GM21737 (cell line): Measurements from ENCODE around the gene COPRS.
"Not testable (repeated sequence)": the region's sequence is repeated elsewhere in the genome, so short reads cannot be mapped to it uniquely, and the experiment has no call there.

ENCODE experiments used
- ATAC-seq: cut with Tn5 transposase; IDR thresholded peaks from one replicate; pipeline ENCODE4 v1.9.1; 2021; ENCODE audit warnings: mild to moderate bottlenecking, moderate library complexity; ENCODE audit not compliant: unreplicated experiment

The COPRS gene

DNA sequence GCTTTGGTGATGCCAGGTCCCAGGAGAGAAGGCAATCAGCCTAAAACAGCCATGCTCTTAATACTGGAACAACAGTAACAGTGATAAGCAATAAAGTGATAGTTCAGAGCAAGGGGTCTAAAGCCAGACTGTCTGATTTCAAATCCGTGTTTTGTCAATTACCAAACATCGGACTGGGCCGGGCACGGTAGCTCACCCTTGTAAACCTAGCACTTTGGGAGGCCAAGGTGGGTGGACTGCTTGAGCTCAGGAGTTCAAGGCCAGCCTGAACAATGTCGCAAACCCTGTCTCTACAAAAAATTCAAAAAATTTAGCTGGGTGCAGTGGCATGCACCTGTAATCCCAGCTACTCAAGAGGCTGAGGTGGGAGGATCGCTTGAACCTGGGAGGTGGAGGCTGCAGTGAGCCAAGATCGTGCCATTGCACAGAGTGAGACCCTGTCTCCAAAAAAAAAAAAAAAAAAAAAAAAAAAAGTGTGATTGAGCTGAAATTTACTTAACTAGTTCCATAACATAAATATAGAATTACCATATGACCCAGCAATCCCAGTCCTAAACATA is 5.1 kb downstream of the COPRS start:
- no peak for ATAC-seq

DNA sequence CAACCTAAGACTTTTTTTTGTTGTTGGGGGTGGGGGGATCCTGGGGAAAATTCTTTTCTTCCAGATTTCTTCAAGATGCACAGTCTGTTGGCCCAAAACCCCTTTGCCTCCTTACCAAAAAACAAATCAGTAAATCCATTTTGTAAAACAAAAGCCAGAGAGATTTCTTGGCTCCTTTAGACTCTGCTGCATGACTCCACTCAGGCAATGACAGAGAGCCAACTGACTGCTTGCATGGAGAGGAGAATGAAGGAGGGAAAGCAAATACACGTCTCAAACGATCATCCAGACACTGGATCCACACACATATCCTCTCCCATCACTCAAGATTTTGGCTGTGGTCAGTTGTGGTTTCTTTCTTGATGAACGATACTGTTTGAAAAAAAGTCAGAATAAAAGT is 13.8 kb downstream of the COPRS start:
- no peak for ATAC-seq

DNA sequence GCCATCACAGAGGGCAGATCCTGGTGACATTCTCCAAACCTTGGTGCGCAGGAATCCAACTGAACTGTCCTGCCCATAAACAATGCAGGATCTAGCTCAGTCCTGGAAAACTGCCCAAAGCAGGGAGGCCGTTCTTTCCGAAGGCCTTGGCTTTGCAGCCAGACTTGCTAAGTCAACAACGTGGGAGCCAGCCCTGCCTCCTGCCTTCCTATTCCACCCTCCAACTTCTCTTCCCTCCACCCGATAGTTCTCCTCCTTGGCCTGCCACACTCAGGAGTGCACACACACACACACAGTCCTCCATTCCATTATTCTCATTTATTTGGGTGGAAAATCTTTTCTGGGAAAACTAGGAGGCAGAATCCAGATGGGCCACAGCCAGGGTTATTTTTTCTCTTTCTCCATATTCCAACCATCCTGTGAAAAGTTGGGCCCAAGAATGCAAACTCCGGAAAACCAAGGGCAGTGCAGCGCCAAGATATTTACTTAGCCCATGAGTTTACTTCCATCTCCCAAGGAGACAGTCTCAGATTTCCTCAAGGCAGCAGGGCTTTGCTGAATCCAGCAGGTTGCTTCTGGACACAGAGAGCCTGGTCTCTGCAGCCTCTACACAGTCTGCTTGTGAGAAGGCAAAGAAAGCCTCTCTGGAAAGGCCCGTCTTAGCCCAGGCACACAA is 15.8 kb downstream of the COPRS start:
- ATAC-seq = no peak

DNA sequence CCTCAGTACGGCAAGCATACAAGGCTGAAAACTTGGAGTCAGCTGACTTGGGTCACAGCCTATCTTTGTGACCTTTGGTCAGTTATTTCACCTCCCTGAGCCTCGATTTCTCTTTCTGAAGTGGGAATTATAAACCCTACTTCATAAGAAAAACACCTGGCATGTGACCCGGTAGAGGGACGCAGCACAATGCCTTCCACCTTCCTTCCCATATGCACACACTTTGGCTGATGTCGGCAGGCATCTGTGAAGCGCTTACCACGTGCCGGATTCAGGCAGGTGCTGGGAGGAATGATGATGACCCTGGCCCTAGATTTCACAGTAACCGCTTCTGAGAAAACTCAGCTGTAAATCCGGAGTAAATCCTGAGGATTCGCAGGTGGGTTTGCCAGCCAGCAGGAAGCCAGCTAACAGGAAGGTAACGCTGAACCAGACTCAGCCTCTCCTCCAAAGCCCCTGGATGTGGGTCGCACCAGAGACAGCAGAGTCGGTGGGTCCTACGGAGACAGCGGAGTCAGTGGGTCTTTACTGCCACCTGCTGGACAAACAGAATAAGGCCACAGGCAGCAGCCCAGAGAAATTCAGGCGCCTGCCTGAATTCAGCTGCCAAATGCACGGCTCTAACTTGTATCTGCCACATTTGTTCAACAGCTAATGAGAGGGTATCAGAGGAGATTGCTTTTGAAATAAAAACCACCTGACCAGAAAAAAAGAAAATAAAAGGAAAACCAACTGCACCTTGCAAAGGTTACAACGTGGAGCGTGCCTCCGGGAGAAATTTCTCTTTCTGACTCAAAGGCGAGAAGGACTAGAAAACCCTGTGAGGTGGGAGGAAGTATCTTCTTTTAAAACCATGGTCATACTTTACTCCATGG is 16.6 kb downstream of the COPRS start:
- no peak for ATAC-seq

DNA sequence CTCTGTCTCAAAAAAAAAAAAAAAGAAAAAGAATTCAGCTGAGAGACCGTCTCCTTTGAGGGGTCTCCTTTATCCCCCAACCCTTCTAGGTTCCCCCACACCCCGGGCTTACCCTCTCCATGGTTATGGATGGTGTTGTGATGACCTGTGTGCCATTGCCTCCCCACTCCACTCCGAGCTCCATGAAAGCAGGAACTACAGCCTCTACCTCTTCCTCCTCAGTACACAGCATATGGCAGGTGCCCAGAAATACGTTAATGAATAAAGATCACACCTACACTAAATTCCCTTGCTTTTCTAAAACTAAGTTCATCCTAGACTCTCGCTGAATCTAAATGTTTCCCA is 17.2 kb downstream of the COPRS start:
- no peak for ATAC-seq

DNA sequence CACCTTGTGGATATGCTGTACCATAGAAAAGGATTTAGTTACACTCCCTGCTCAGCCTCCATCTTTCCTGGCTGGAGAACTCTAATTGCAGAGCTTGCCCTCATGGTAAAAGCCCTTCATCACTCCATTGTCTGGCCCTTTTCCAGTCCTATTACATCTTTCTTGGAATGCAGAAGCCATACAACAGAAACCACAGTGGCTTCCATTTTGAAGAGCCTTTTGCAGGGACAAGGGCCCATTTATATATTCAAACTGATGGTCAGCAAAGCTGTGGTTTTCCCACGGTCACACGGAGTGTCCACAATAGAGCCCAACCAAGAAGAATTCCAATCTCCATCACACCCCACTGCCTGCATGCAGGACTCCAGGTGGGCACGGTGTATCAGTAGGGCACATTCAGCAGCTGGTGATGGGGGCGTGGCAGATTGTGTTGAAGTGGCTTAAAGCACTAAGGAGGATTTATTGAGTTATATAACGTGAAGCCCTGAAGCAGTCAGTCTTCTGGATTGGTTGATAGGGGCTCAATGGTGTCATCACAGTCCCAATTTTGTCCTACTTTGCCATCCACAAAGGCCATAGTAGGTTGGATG is 20.3 kb downstream of the COPRS start:
- ATAC-seq = no peak

DNA sequence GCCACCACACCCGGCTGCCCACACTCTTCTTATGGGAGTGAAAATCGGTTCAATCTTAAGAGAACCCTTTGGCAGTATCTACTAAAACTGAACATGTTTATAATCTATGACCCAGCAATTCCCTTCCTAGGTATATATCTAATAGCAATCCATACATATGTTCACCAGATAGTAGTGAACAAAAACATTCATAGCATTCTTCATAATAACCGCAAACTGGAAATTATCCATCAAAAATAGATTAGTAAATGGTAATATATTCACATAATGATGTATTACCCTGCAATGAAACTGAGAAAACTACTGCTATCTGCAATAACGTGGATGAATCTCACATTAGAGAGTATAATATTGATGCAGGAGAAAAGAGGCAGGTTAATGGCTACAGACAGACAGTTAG is 23.1 kb downstream of the COPRS start:
- ATAC-seq = no peak

DNA sequence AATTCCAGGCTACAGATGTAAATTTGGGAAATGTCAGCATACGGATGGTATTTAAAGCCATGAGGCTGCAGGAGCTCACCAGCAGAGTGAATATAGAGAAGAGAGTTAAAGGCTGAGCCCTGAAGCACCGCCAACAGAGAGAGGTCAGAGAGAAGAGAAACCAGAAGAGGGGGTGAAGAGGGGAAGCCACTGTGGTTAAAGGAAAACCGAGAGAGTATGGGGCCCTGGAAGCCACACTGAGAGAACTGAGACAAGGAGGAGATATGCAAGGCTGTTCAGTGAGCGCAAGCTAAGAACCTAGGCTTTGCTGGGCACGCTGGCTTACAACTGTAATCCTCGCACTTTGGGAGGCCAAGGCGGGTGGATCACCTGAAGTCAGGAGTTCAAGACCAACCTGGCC is 24.6 kb downstream of the COPRS start:
- no peak for ATAC-seq

DNA sequence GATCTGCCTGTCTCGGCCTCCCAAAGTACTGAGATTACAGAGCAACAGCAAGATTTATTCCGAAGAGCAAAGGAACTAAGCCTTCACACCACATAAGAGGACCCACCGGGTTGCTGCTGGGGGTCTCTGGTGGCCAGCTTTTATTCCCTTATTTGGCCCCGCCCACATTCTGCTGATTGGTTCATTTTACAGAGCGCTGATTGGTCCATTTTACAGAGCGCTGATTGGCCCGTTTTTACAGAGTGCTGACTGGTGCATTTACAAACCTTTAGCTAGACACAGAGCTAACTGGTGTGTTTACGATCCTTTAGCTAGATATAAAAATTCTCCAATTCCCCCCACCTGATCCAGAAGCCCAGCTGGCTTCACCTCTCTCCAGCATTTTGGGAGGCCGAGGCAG is 26.3 kb downstream of the COPRS start:
- no peak for ATAC-seq

DNA sequence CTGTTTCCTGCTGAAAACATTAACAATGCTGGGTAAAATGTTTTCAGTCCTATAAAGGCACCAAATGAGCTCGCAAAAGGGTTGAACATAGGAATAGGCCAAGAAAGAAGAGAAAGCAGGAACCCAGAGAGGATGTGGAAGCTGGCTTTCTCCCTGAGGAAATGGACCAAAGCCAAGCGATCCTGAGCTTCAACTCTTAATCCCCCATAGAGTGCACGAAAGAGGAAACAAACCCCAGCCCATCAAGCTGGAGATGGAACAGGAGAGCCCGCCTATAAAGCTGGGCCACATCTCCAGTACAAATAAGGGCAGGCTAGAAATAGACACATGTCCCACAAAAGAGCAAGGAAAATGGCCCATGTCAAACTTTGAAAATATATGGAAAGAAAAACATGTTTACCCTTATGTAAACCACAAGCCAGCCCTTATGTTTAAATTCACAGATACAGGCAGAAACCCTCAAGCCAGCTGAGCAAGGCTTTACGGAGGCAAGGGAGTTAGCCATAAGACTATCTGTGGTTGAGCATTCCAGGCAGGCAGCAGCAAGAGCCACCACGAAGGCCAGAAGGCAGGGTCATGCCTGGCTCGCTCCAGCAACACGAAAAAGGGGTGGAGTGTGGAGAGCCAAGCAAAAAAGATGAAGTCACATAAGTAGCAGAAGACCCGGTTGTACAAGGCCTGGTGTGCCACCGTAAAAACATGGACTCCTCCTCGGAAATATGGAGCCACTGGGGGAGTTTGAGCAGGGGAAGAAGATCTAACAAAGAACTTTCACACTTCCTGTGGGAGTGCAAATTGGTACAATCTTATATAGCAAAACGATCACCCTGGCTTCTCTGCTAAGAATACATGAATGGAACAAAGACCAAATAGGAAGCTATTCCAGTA is 27.8 kb downstream of the COPRS start:
- ATAC-seq = no peak

DNA sequence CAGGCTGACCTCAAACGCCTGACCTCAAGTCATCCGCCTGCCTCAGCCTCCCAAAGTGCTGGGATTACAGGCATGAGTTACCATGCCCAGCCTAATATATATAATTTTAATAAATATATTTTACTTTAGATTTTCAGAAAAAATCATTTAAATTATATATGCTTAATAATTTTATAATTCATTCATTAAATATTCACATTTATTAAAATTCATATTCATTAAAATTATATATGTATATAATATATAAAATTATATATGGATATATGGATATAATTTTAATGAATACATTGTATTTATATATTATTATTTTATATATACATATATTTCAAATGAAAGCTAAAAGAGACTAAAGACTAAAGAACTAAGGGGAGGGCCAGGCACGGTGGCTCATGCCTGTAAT is 29.4 kb downstream of the COPRS start:
- ATAC-seq = no peak

DNA sequence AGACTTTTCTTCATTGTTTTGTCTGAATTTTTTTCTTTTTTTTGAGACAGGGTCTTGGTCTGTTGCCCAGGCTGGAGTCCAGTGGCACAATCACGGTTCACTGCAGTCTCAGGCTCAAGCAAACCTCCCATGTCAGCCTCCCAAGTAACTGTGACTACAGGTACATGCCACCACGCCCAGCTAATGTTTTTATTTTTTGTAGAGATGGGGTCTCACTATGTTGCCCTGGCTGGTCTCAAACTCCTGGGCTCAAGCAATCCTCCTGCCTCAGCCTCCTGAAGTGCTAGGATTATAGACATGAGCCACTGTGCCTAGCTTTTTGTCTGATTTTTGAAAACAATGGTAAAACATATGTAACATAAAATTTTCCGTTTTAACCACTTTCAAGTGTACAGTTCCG is 30.1 kb downstream of the COPRS start:
- not testable (repeated sequence) for ATAC-seq

DNA sequence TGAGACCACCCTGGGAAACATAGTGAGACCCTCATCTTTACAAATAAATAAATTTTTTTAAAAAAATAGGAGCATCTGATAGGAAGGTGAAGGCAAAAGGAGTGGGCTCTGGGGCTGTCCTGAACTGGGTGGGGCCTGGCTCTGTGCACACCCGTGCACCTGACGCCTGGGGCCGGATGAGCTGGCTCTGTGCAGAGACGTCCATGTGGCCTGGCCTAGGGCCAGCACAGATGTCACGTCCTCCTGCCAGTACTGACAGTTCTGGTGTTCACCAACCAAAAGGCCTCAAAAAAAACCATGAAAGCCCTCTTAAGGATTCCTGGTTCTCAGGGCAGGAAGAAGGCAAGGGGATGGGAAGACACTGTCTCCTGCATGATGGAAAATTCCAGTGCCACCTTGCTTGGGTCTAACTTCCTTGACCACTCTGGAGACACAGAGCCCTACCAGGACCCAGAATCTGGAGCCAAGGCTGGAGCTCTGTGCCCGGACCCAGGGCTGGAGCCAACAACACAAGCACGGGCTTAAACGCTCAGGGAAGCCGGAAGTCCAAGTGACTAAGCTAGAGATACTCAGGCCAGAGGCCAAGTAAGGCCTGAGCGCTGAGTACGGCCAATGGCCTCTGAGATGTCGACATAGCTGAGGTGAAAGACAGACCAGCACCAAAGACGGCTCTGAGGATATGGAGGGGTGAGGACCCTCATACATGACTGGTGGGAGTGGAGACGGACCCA is 32.9 kb downstream of the COPRS start:
- no peak for ATAC-seq

DNA sequence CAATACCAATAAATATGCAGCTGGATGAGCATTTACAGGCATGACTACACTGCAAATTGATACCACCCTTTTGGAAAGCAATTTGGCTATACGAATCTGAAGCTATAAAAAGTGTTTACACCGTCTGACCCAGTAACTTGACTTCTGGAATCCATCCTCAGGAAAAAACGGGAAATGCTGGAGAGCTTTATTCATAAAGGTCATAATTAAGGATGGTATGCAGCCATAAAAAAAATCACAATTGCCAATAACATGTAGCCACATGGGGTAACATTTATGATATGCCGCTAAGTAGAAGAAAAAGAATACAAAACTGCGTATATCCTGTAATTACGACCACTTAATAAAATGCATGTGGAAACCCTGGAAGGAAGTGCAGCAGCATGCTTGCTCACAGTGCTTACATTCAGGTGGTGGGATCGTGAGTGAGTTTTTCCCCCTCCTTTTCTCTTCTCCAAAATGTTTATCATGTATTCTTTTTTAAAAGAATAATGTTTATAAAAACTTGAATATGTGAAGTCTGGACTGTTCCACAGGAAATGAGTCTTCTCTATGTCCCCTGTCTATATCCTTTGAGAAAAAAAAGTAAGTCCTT is 34.2 kb downstream of the COPRS start:
- no peak for ATAC-seq

DNA sequence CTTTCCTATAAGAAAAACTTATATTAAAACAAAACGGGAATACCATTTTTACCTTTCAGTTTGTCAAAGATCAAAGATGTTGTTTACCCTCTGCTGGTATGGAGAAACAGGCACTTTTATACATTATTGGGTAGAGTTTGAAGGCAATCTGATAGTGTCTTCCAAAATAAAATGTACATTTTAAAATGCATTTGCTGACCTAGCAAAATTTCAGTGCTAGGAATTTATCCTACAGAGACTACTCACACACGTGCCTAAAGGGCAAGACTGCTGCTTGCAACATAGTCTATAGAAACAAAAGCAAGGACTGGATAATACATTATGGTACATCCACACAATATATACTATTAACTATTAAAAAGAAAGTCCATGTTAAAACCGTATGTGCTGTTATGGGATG is 36.0 kb downstream of the COPRS start:
- no peak for ATAC-seq

DNA sequence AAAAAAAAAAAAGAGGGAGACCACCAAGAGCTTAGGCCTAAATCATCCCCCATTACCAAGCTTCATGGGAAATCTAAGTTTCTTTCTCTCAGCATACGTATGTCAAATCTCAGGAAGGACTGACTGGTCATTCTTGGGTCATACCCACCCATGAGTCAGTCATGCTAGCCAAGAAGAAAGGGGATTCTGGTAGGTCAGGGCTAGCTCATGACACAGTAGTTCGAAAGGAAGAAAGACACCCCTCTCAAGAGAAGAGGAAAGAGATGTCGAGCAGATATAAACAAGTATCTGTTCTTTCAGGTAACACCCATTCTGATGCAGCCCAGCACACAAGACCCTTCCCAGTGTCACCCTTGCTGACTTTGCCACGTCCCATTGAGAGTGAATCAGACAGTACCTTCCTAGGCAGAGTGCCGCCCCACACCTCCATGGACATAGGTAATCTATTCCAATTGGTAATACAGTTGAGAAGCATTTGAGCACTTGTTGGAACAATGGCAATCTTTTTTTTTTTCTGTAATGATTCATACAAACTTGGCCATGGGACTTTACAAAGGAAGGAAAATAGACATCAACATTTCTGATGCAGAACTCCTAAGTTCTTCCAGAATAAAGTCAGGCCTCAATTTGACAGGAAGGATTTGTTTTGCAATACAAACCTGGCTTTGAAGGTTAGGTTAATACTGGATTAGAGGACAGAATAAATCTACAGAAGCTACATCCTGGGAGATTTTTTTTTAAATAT is 38.2 kb downstream of the COPRS start:
- ATAC-seq = no peak

DNA sequence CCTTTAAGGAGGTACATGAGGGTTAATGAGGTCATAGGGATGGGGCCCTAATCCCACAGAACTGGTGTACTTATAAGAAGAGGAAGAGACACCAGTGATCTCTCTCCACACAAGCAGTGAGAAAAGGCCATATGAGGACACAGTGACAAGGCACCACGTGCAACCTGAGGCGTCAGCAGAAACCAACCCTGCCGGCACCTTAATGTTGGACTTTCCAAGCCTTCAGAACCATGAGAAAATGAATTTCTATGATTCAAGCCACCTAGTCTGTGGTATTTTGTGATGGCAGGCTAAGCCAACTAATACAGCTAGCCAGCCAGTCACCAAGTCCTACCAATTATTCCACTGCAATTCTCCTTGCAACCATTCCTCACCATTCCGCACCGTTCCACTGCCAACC is 39.5 kb downstream of the COPRS start:
- no peak for ATAC-seq

DNA sequence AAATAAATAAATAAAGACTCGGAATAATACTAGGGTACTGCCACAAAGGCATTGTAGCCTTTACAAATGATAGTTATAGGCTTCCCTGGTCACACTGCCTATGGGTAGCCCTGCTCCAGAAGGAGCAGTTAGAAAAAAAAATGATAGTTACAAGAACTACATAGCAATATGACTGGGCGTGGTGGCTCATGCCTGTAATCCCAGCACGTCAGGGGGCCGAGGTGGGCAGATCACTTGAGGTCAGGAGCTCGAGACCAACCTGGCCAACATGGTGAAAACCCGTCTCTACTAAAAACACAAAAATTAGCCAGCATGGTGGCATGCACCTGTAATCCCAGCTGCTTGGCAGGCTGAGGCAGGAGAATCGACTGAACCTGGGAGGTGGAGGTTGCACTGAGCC is 40.2 kb downstream of the COPRS start:
- not testable (repeated sequence) for ATAC-seq

DNA sequence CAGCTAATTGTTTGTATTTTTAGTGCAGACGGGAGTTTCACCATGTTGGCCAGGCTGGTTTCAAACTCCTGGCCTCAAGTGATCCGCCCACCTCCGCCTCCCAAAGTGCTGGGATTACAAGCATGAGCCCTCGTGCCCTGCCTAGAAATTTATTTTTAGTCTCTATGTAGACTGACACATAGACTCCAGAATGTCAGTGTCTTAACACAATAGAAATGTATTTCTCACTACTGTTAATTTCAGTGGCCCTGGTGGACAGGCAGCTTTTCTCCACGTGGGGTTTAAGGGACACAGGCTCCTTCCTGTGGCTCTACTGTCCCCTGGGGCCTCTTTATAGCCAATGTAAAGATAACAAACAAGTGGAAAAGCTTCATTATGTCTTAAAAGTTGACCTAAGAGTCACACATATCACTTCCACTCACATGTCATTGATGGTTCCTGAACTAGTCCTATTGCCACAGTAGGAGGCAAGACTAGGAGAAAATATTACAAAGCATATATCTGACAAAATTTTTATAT is 43.8 kb downstream of the COPRS start:
- no peak for ATAC-seq
